T-helper 17 cell (primary cell): ENCODE measurements around the gene KCNC2. TPM values are rescaled to one million over a fixed set of nuclear protein-coding genes. Genes with fewer than 3 reads are reported as not detected.
A peak's percentile ranks its signal among the peaks of the same experiment; 100 is the strongest.

ENCODE experiments used
- ATAC-seq: fragments of 150-1000 bp; cut with Tn5 transposase; 2 replicates; pipeline ENCODE4 v1.10.0; 2021; ENCODE audit warnings: mild to moderate bottlenecking, moderate library complexity
- DNase-seq, 3 donors: peaks; one replicate each; pipeline versions ENCODE4 v3.0.0 to v3.0.0-alpha.2; 2020 to 2021
- H3K9me3 ChIP-seq: one replicate; pipeline ENCODE4 v1.7.0; 2013; ENCODE audit warnings: low read length, mild to moderate bottlenecking; ENCODE audit not compliant: control insufficient read depth, poor library complexity, severe bottlenecking
- H3K27ac Mint-ChIP-seq: one replicate; pipeline ENCODE4 v1.8.0; 2022; ENCODE audit warnings: mild to moderate bottlenecking, moderate library complexity, mixed read lengths
- H3K27me3 Mint-ChIP-seq: one replicate; pipeline ENCODE4 v1.8.0; 2022; ENCODE audit warnings: mixed read lengths
- H3K36me3 Mint-ChIP-seq: one replicate; pipeline ENCODE4 v1.8.0; 2022; ENCODE audit warnings: low read depth, mixed read lengths
- H3K4me1 Mint-ChIP-seq: one replicate; pipeline ENCODE4 v1.8.0; 2022; ENCODE audit warnings: mild to moderate bottlenecking, mixed read lengths
- H3K4me3 Mint-ChIP-seq: one replicate; pipeline ENCODE4 v1.8.0; 2022; ENCODE audit warnings: mild to moderate bottlenecking, moderate library complexity, mixed read lengths
- total RNA-seq, 4 donors: library from RNA in 2 of 4; stranded (reverse) in 2 of 4; gene quantifications; one replicate each; pipeline ENCODE4 v1.2.3 and lab custom pipeline; 2022 to 2026

KCNC2 gene
- total RNA-seq, 2 donors from 2014 or later, result not detected

DNA sequence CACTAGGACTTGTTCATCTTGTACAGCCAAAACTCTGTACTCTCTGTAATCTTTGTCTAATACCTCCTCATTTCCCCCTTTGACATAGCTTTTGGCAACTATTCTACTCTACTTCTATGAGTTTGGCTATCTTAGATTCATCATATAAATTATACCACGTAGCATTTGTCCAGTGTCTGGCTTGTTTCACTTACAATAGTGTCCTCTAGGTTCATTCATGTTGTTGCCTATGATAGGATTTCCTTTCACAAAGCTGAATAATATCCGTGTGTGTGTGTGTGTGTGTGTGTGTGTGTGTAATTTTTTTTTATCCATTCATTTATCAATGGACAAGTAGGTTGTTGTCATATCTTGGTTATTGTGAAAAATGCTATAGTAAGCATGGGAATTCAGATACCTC, 209.5 kb downstream of the KCNC2 start:
- no peaks in the 10 kb centered on the region for H3K27me3 Mint-ChIP-seq
- peaks cover 13% of the 10 kb centered on the region for H3K4me1 Mint-ChIP-seq
- H3K27ac Mint-ChIP-seq, result peak overlapping the region; percentile 83
- peak overlapping the region; percentile 81 for H3K4me3 Mint-ChIP-seq
- no peak for DNase-seq
- H3K36me3 Mint-ChIP-seq, result no peaks in the 10 kb centered on the region
- ATAC-seq, result no peak
- no peaks in the 10 kb centered on the region for H3K9me3 ChIP-seq

DNA sequence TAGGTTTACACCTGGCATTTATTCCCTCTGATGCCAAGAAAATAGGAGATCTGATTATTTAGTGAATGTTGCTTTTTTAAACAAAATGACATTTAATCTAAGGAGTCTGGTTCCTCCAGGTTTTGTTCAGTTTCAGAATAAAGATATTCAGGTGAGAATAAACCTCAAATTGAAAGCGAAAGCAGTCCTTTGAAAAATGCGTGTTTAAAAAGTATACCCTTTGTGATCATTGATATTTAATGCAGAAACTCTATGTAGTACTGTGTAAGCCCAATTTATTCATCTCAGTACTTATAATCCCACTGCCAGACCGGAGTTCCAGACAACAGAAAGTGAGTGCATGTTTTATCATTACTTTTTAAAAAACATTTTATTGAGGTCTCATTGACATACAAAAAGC, 210.2 kb downstream of the KCNC2 start:
- peak overlapping the region; percentile 81 for H3K4me3 Mint-ChIP-seq
- no peaks in the 10 kb centered on the region for H3K27me3 Mint-ChIP-seq
- H3K9me3 ChIP-seq, result no peaks in the 10 kb centered on the region
- peaks cover 13% of the 10 kb centered on the region for H3K4me1 Mint-ChIP-seq
- no peak for ATAC-seq
- DNase-seq, result no peak
- H3K27ac Mint-ChIP-seq, result peak overlapping the region; percentile 83
- H3K36me3 Mint-ChIP-seq, result no peaks in the 10 kb centered on the region

Other genes starting within 250 kb of the KCNC2 start
- 1 to 10 TPM; 1.1 to 2.2 TPM for gene CAPS2, start 120.5 kb upstream of the KCNC2 start, total RNA-seq
- gene GLIPR1L1, start 124.8 kb upstream of the KCNC2 start, total RNA-seq, result not detected
- 1 to 10 TPM in 1 of 2 donors, under 1 TPM in 1; 0.50 to 1.5 TPM for gene GLIPR1L2, start 181.2 kb upstream of the KCNC2 start, total RNA-seq